H1 (cell line): Measurements from ENCODE around the gene DEGS2. TPM values are rescaled to one million over a fixed set of nuclear protein-coding genes. Genes with fewer than 3 reads are reported as not detected.

Experiments used
- ATF2 ChIP-seq: IDR thresholded peaks from 2 replicates; pipeline ENCODE4 v1.6.1; 2012; ENCODE audit warnings: low read length, inconsistent platforms
- CTCF ChIP-seq, 3 experiments: IDR thresholded peaks; 1 replicate in 2 of 3; 2 replicates in 1 of 3; pipeline versions ENCODE4 v1.5.1 to v1.6.1; 2011; ENCODE audit warnings: low read length in 3 of 3, mild to moderate bottlenecking in 3 of 3, inconsistent platforms in 2 of 3, low read depth in 1 of 3, moderate library complexity in 1 of 3; ENCODE audit not compliant: insufficient read depth in 1 of 3; ENCODE audit errors: control extremely low read depth in 1 of 3
- EP300 ChIP-seq, 2 experiments: IDR thresholded peaks; 1 replicate in 1 of 2; 2 replicates in 1 of 2; pipeline ENCODE4 v1.6.1; 2011 to 2012; ENCODE audit warnings: low read depth in 2 of 2, low read length in 2 of 2, mild to moderate bottlenecking in 2 of 2, borderline replicate concordance in 1 of 2, inconsistent platforms in 1 of 2, moderate library complexity in 1 of 2
- JUND ChIP-seq: IDR thresholded peaks from 2 replicates; pipeline ENCODE4 v1.6.1; 2011; ENCODE audit warnings: mild to moderate bottlenecking, improper control_type of control experiment, low read length
- polyA plus RNA-seq, 7 experiments: library from polyadenylated mRNA; depleted of rRNA in 3 of 7; stranded (reverse) in 5 of 7; unstranded in 2 of 7; fragments of >200 nt in 5 of 7; fragments of 200-250 nt in 2 of 7; gene quantifications; 1 replicate in 5 of 7; 2 replicates in 1 of 7; 4 replicates in 1 of 7; pipeline versions ENCODE4 v1.2.1 to v1.2.3, GENCODE V29; 2011 to 2013; ENCODE audit warnings: missing spikeins in 2 of 7, mixed read lengths in 2 of 7
- total RNA-seq: library from RNA; stranded (reverse); fragmentation: NEBNext Ultra II Directional; extraction: Animal tissue kit (Norgen Biotek cat#: 25700); gene quantifications from 2 replicates; pipeline ENCODE4 v1.2.1, GENCODE V29; 2021
- TF ChIP-seq, protein P1 (sequence below): fragments of 300-600 bp; sonication (generic); IDR thresholded peaks from 2 replicates; pipeline ENCODE4 v1.7.1; 2012; ENCODE audit warnings: low read length, moderate library complexity, mild to moderate bottlenecking, inconsistent platforms; ENCODE audit not compliant: insufficient replicate concordance

The DEGS2 gene
- total and polyA plus RNA-seq, 2 of the 8 experiments (the other 6 are each of a cell fraction or from before 2014, with no cell fraction given) = 0.61 to 0.82 TPM

DNA sequence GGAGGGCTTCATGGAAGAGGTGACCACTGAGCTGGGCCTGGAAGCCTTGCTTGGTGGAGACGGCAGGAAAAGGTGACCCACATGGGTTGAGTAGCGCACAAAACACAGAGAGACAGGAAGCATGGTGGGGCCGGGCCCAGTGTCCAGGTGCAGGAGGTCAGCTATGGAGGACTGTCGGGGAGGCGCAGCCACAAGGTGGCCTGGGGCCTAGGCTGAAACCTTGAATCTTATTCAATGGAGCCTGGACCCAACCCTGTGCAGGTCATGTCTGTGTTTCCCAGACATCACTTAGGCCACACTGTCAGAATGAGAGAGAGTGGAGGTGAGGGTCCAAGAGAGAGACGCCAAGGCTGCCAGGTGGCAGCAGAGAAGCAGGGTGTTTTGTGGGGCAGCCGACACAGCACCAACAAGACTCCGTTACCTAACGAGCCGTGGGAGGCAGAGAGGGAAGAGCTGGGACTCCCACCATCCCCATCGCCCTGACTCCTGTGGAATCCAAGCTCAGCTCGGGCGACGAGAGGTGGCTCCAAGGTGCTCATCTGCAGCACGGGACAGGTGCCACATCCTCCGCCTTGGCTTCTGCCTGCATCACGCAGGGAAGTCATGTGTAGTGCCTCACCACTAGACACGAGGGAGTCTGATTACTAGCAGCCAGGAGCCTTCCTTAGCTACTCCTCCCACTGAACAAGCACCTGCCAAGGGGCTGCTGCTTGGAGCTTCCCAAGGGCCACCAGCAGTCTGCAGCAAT, 38.7 kb downstream of the DEGS2 start (continued):
- TF ChIP-seq, protein P1, sequence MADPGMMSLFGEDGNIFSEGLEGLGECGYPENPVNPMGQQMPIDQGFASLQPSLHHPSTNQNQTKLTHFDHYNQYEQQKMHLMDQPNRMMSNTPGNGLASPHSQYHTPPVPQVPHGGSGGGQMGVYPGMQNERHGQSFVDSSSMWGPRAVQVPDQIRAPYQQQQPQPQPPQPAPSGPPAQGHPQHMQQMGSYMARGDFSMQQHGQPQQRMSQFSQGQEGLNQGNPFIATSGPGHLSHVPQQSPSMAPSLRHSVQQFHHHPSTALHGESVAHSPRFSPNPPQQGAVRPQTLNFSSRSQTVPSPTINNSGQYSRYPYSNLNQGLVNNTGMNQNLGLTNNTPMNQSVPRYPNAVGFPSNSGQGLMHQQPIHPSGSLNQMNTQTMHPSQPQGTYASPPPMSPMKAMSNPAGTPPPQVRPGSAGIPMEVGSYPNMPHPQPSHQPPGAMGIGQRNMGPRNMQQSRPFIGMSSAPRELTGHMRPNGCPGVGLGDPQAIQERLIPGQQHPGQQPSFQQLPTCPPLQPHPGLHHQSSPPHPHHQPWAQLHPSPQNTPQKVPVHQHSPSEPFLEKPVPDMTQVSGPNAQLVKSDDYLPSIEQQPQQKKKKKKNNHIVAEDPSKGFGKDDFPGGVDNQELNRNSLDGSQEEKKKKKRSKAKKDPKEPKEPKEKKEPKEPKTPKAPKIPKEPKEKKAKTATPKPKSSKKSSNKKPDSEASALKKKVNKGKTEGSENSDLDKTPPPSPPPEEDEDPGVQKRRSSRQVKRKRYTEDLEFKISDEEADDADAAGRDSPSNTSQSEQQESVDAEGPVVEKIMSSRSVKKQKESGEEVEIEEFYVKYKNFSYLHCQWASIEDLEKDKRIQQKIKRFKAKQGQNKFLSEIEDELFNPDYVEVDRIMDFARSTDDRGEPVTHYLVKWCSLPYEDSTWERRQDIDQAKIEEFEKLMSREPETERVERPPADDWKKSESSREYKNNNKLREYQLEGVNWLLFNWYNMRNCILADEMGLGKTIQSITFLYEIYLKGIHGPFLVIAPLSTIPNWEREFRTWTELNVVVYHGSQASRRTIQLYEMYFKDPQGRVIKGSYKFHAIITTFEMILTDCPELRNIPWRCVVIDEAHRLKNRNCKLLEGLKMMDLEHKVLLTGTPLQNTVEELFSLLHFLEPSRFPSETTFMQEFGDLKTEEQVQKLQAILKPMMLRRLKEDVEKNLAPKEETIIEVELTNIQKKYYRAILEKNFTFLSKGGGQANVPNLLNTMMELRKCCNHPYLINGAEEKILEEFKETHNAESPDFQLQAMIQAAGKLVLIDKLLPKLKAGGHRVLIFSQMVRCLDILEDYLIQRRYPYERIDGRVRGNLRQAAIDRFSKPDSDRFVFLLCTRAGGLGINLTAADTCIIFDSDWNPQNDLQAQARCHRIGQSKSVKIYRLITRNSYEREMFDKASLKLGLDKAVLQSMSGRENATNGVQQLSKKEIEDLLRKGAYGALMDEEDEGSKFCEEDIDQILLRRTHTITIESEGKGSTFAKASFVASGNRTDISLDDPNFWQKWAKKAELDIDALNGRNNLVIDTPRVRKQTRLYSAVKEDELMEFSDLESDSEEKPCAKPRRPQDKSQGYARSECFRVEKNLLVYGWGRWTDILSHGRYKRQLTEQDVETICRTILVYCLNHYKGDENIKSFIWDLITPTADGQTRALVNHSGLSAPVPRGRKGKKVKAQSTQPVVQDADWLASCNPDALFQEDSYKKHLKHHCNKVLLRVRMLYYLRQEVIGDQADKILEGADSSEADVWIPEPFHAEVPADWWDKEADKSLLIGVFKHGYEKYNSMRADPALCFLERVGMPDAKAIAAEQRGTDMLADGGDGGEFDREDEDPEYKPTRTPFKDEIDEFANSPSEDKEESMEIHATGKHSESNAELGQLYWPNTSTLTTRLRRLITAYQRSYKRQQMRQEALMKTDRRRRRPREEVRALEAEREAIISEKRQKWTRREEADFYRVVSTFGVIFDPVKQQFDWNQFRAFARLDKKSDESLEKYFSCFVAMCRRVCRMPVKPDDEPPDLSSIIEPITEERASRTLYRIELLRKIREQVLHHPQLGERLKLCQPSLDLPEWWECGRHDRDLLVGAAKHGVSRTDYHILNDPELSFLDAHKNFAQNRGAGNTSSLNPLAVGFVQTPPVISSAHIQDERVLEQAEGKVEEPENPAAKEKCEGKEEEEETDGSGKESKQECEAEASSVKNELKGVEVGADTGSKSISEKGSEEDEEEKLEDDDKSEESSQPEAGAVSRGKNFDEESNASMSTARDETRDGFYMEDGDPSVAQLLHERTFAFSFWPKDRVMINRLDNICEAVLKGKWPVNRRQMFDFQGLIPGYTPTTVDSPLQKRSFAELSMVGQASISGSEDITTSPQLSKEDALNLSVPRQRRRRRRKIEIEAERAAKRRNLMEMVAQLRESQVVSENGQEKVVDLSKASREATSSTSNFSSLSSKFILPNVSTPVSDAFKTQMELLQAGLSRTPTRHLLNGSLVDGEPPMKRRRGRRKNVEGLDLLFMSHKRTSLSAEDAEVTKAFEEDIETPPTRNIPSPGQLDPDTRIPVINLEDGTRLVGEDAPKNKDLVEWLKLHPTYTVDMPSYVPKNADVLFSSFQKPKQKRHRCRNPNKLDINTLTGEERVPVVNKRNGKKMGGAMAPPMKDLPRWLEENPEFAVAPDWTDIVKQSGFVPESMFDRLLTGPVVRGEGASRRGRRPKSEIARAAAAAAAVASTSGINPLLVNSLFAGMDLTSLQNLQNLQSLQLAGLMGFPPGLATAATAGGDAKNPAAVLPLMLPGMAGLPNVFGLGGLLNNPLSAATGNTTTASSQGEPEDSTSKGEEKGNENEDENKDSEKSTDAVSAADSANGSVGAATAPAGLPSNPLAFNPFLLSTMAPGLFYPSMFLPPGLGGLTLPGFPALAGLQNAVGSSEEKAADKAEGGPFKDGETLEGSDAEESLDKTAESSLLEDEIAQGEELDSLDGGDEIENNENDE = no peak
- TF ChIP-seq CTCF (IDR thresholded peaks at IDR 0.05; ENCODE audit: control extremely low read depth in 1 of 3, insufficient read depth in 1 of 3, low read depth in 1 of 3, low read length in 3 of 3) = no peak
- no peak for TF ChIP-seq JUND
- TF ChIP-seq EP300 (IDR thresholded peaks at IDR 0.05; ENCODE audit: borderline replicate concordance in 1 of 2, low read depth in 2 of 2, low read length in 2 of 2) = no peak
- no peak for TF ChIP-seq ATF2
